Kidney (tissue), 14 donors: ENCODE data around the gene ALS2CL. TPM values are rescaled to one million over a fixed set of nuclear protein-coding genes. Genes with fewer than 3 reads are reported as not detected.
A peak's percentile ranks its signal among the peaks of the same experiment; 100 is the strongest.

Experiments used
- DNase-seq, 5 donors: peaks; one replicate each; pipeline ENCODE4 v3.0.0-alpha.2; 2013 to 2020
- FAIRE-seq: peaks from 2 replicates; lab custom pipeline; 2012; peaks lifted over from hg19 to GRCh38; lab: Jason Lieb, UNC
- H3K27ac ChIP-seq, 2 donors: one replicate each; pipeline ENCODE4 v1.7.0; 2013; ENCODE audit warnings: low read depth in 2 of 2, low read length in 2 of 2, inconsistent platforms in 1 of 2
- H3K27me3 ChIP-seq: one replicate; pipeline ENCODE4 v1.7.1; 2013; ENCODE audit warnings: low read length, inconsistent platforms; ENCODE audit not compliant: control insufficient read depth, insufficient read depth
- H3K36me3 ChIP-seq, 3 donors: one replicate each; pipeline versions ENCODE4 v1.7.0 to v1.7.1; 2013; ENCODE audit warnings: low read length in 3 of 3, control low read depth in 1 of 3, inconsistent platforms in 1 of 3; ENCODE audit not compliant: insufficient read depth in 3 of 3, control insufficient read depth in 2 of 3
- H3K4me1 ChIP-seq, 3 donors: one replicate each; pipeline versions ENCODE4 v1.7.0 to v1.7.1; 2013; ENCODE audit warnings: low read length in 3 of 3, inconsistent platforms in 1 of 3, low read depth in 1 of 3; ENCODE audit not compliant: control insufficient read depth in 2 of 3, insufficient read depth in 2 of 3
- H3K4me3 ChIP-seq, 3 donors: one replicate each; pipeline versions ENCODE4 v1.7.0 to v1.8.1; 2013; ENCODE audit warnings: low read length in 3 of 3, control low read depth in 1 of 3, inconsistent platforms in 1 of 3
- H3K9ac ChIP-seq, 3 donors: one replicate each; pipeline versions ENCODE4 v1.7.0 to v1.7.1; 2013; ENCODE audit warnings: low read length in 3 of 3, control low read depth in 1 of 3, inconsistent platforms in 1 of 3
- H3K9me3 ChIP-seq, 3 donors: one replicate each; pipeline versions ENCODE4 v1.7.0 to v1.7.1; 2013; ENCODE audit warnings: low read length in 3 of 3, control low read depth in 1 of 3, inconsistent platforms in 1 of 3; ENCODE audit not compliant: control insufficient read depth in 2 of 3, insufficient read depth in 1 of 3
- intact Hi-C: fragments of 100-400 bp; cut with DNase I; formaldehyde crosslinking; loops from one replicate; pipeline ENCODE4 v1.11.1; 2022
- polyA plus RNA-seq: library from polyadenylated mRNA; stranded (reverse); fragments of 350-450 nt; fragmentation: Illumina TruSeq; extraction: RNeasy Lipid Tissue Mini Kit (QIAGEN cat#74804); gene quantifications from one replicate; pipeline ENCODE4 v1.2.3, GENCODE V29; 2014; ENCODE audit warnings: low read depth, low replicate concordance; ENCODE audit not compliant: insufficient read depth
- total RNA-seq: library from RNA; stranded (reverse); fragmentation: NEBNext Ultra II Directional; extraction: Animal tissue kit (Norgen Biotek cat#: 25700); gene quantifications from one replicate; pipeline ENCODE4 v1.2.1, GENCODE V29; 2021
- TF ChIP-seq, protein P1 (sequence below): IDR thresholded peaks from 3 replicates; pipeline ENCODE4 v1.5.1; 2012; ENCODE audit warnings: mild to moderate bottlenecking, moderate library complexity, borderline replicate concordance; ENCODE audit not compliant: insufficient read depth; ENCODE audit errors: extremely low read depth
- donor health status: control.
- donor health status: control.
- donor health status: control.
- donor health status: control.
- donor health status: control.
- donor health status: DM: yes; HTN: yes; CAD: no.
- donor health status: Normal renal cell carcinoma (clear cell type).

ALS2CL gene
- total and polyA plus RNA-seq, 2 donors from 2014 or later = 43.0 to 78.9 TPM

DNA sequence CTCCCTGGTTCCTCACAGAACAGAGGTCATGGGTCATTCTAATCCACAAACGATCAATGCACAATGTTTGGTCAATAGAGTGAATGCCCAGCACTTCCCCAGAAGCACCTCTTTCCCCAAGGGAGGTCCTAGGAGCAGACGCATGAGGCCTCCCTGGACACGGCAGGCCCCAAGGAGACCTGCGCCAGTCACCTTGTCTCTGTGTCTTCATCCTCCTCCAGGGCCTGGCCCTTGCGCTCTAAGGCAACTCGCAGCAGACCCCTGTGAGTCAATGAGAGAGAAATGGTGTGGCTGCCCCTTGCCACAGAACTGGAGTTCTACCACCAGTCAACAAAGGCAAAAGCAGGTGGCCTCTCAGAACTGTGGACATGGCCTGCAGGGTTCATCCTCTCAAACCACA is 18.1 kb downstream of the ALS2CL start:
- FAIRE-seq (no peak), DNase-seq (peak in 2 of 5 donors; percentile 16 to 19)
- TF ChIP-seq, protein P1, sequence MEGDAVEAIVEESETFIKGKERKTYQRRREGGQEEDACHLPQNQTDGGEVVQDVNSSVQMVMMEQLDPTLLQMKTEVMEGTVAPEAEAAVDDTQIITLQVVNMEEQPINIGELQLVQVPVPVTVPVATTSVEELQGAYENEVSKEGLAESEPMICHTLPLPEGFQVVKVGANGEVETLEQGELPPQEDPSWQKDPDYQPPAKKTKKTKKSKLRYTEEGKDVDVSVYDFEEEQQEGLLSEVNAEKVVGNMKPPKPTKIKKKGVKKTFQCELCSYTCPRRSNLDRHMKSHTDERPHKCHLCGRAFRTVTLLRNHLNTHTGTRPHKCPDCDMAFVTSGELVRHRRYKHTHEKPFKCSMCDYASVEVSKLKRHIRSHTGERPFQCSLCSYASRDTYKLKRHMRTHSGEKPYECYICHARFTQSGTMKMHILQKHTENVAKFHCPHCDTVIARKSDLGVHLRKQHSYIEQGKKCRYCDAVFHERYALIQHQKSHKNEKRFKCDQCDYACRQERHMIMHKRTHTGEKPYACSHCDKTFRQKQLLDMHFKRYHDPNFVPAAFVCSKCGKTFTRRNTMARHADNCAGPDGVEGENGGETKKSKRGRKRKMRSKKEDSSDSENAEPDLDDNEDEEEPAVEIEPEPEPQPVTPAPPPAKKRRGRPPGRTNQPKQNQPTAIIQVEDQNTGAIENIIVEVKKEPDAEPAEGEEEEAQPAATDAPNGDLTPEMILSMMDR = no peak
- Histone ChIP-seq H3K27me3 (no peaks in the 10 kb centered on the region), H3K9me3 (no peaks in the 10 kb centered on the region), H3K4me3 (no peak overlapping the region), H3K4me1 (no peaks in the 10 kb centered on the region), H3K27ac (no peak overlapping the region), H3K36me3 (peaks cover 0 to 4% (median 0%) of the 10 kb centered on the region in 3 donors), H3K9ac (no peak overlapping the region)
- intact Hi-C loops = no loop called here

DNA sequence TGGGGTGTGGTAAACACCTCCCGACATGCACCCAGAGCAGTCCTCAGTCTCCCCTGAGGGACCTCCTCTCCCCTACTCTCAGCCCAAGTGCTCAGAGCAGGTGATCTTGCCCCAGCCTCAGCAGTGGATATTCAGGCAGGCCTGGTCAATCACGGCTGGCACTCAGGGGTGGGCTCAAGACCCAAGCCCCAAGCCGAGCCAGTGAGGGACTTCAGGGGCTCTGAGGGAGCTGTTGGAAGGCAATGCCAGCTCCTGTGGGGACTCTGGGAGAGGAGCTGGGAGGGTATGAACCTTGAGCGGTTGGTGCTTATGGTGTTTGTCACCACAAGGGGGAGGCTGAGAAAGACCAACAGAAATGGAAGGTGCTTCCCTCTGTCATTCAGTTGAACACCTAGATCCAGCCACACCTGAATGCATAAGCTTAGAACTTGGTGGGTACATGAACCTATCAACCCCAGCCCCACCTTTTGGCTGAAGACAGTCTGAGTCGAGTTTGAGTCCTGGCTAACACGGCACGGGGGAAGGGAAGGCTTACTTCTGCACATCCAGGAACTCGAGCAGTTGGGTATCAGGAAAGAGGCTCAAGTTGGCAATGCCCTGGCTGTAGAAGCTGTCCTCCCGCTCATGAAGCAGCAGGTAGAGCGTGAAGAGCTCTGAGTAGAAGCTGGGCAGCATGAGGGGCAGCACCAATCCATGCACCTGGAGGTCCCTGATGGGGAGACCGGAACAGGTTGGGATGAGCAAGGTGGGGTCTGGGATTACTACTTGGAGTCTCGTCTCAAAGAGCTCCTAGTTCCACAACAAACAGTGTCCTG is 19.2 kb downstream of the ALS2CL start:
- no peak for FAIRE-seq
- Histone ChIP-seq H3K36me3 (peaks cover 0 to 4% (median 0%) of the 10 kb centered on the region in 3 donors), H3K9me3 (no peaks in the 10 kb centered on the region), H3K27me3 (no peaks in the 10 kb centered on the region), H3K9ac (no peak overlapping the region), H3K4me1 (no peaks in the 10 kb centered on the region), H3K27ac (no peak overlapping the region), H3K4me3 (no peak overlapping the region)
- TF ChIP-seq, protein P1 = no peak
- peak in 2 of 5 donors; percentile 19 to 37 for DNase-seq
- intact Hi-C loops = no loop called here

DNA sequence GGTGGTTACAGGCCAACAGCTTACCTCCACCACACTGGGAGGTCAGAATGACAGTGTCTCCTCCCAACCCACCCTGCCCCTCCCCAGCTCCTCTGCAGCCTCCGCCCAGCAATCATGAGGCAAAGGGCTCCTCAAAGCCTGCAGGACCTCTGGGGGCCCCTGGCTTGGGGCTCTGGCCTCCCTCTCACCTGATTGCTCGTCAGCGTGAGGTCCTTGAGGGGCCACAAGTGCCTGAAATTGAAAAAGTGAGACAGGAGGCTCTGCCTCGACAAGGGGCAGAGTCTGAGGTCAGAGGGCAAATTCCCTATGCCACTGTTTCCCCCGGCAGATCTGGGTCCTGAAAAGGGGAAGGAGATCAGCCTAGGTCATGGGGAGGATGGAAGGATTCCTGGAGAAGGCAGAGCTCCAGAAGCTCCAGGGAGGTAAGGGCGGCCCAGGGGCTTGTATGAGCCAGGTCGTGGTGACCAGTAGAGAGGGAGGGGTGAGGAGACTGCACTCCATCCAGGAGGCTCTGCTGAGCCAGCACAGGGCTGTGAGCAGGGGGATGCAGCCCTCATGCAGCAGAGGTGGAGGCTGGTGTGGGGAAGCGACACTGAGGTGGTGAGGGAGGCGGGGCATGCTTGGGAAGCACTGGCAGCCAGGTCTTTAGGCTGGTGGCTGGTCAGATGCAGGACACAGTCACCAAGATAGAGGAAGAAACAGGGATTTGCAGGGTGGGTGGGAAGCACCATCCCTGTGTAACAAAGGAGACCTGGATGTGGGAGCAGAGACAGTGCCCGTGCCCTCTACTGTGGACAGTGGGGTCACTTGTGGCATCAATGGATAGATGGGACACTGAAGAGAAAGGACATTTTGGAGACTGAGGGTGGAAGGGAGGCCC is 20.1 kb downstream of the ALS2CL start:
- Histone ChIP-seq H3K4me1 (no peaks in the 10 kb centered on the region), H3K9ac (no peak overlapping the region), H3K4me3 (no peak overlapping the region), H3K9me3 (no peaks in the 10 kb centered on the region), H3K36me3 (peaks cover 0 to 4% (median 0%) of the 10 kb centered on the region in 3 donors), H3K27ac (no peak overlapping the region), H3K27me3 (no peaks in the 10 kb centered on the region)
- TF ChIP-seq, protein P1 = no peak
- peak in 2 of 5 donors; percentile 26 to 37 for DNase-seq
- FAIRE-seq = no peak
- intact Hi-C loops = no loop called here
